Caco-2 (cell line): ENCODE data around the gene LRMDA. TPM values are rescaled to one million over a fixed set of nuclear protein-coding genes. Genes with fewer than 3 reads are reported as not detected.
A peak's percentile ranks its signal among the peaks of the same experiment; 100 is the strongest.

Experiments
- BruUV-seq: library from RNA; stranded (reverse); fragments of 400-500 nt; replicated peaks from 2 replicates; lab custom pipeline; 2021; lab: Mats Ljungman, UMichigan
- CTCF ChIA-PET: fragments of 300-600 bp; sonication (Branson Sonifier 250); formaldehyde crosslinking; loops from one replicate; lab custom pipeline; 2022; ENCODE audit warnings: antibody characterized with exemption; lab: Charles Lee
- POLR2A ChIA-PET: fragments of 300-600 bp; sonication (Branson Sonifier 250); formaldehyde crosslinking; loops from one replicate; lab custom pipeline; 2022; ENCODE audit warnings: antibody characterized with exemption; lab: Charles Lee
- DNase-seq, 2 experiments: peaks; one replicate each; pipeline versions ENCODE4 v3.0.0 to v3.0.0-alpha.2; 2020 to 2022
- H3K27me3 ChIP-seq: replicated peaks from 2 replicates; pipeline ENCODE4 v1.6.0; 2011; ENCODE audit warnings: low read length; ENCODE audit not compliant: control insufficient read depth, insufficient read depth
- H3K36me3 ChIP-seq: 2 replicates; pipeline ENCODE4 v1.5.1; 2011; ENCODE audit warnings: low read length; ENCODE audit not compliant: control insufficient read depth, insufficient read depth
- H3K4me1 ChIP-seq: fragments of 250-450 bp; sonication (Bioruptor Pico); 2 replicates; pipeline ENCODE4 v1.5.1; 2020; ENCODE audit warnings: mild to moderate bottlenecking
- H3K4me3 ChIP-seq: 2 replicates; pipeline ENCODE4 v1.5.1; 2011; ENCODE audit warnings: low read depth, mild to moderate bottlenecking, control low read depth, low read length
- H3K9me3 ChIP-seq: fragments of 250-450 bp; sonication (Bioruptor Pico); 2 replicates; pipeline ENCODE4 v1.5.1; 2020; ENCODE audit warnings: mild to moderate bottlenecking, moderate library complexity
- H3K27ac Mint-ChIP-seq: one replicate; pipeline ENCODE4 v1.8.0; 2022; ENCODE audit warnings: mixed read lengths; ENCODE audit not compliant: unreplicated experiment
- H3K27me3 Mint-ChIP-seq: one replicate; pipeline ENCODE4 v1.8.0; 2022; ENCODE audit warnings: mixed read lengths; ENCODE audit not compliant: insufficient read depth, unreplicated experiment
- H3K36me3 Mint-ChIP-seq: one replicate; pipeline ENCODE4 v1.8.0; 2022; ENCODE audit warnings: mild to moderate bottlenecking, mixed read lengths; ENCODE audit not compliant: insufficient read depth, unreplicated experiment
- H3K4me1 Mint-ChIP-seq: one replicate; pipeline ENCODE4 v1.8.0; 2022; ENCODE audit warnings: low read depth, mixed read lengths; ENCODE audit not compliant: unreplicated experiment
- H3K4me3 Mint-ChIP-seq: one replicate; pipeline ENCODE4 v1.8.0; 2022; ENCODE audit warnings: mild to moderate bottlenecking, moderate library complexity, mixed read lengths; ENCODE audit not compliant: unreplicated experiment
- H3K9me3 Mint-ChIP-seq: one replicate; pipeline ENCODE4 v1.8.0; 2022; ENCODE audit warnings: mixed read lengths; ENCODE audit not compliant: unreplicated experiment
- intact Hi-C: fragments of 100-400 bp; cut with micrococcal nuclease; formaldehyde crosslinking; loops from one replicate; pipeline ENCODE4 v1.10.0; 2022; ENCODE audit not compliant: unreplicated experiment
- total RNA-seq: library from RNA; stranded (reverse); gene quantifications from 2 replicates; pipeline ENCODE4 v1.2.3, GENCODE V29; 2022
- TF ChIP-seq, protein P1 (sequence below), 2 experiments: fragments of 200-600 bp in 1 of 2; IDR thresholded peaks; 1 replicate in 1 of 2; 2 replicates in 1 of 2; pipeline versions ENCODE4 v1.5.1 to v1.8.0; 2011 to 2022; ENCODE audit warnings: antibody characterized with exemption in 1 of 2, control low read depth in 1 of 2, inconsistent platforms in 1 of 2, low read depth in 1 of 2, low read length in 1 of 2, mild to moderate bottlenecking in 1 of 2, moderate library complexity in 1 of 2; ENCODE audit not compliant: insufficient read depth in 1 of 2, severe bottlenecking in 1 of 2, unreplicated experiment in 1 of 2

The LRMDA gene
- total RNA-seq, 1 experiment from 2014 or later: 18.5 TPM

DNA sequence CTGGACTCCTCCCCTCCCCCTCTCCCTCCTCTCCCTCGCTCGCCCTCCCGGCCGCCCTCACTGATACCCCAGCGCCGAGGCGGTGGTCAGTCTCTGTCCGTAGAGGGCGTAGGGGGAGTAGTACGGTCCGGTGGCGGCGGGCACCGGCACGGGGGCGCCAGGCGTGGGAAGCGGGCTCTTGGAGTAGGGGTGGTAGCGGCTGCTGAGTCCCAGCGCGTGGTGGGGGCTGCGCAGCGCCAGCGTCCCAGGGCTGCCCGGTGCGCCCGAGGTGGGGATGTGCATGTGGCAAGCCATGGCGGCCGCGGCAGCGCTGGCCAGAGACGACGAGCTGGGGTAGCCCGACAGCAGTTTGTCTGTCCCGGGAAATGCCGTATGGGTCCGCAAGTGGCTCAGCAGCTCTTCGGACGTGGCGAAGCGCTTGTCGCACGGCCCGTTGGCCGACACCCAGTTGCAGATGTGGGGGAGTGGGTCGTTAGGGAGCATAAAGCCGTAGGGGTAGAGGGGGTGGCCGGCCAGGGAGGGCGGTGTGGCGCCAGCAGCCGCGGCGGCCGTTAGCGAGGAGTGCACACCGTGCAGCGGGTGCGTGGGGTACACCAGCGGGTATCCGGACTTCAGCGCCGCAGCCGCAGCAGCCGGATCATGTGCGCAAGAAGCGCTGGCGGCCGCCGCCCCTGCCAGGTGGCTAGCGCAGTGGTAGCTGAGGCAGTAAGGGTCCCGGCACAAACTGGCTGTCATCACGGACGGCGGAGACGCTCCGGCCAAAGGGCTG is 32.5 kb upstream of the LRMDA start:
- CTCF ChIA-PET: no interaction called here
- intact Hi-C loops: no loop called here
- BruUV-seq: no TSS peak

DNA sequence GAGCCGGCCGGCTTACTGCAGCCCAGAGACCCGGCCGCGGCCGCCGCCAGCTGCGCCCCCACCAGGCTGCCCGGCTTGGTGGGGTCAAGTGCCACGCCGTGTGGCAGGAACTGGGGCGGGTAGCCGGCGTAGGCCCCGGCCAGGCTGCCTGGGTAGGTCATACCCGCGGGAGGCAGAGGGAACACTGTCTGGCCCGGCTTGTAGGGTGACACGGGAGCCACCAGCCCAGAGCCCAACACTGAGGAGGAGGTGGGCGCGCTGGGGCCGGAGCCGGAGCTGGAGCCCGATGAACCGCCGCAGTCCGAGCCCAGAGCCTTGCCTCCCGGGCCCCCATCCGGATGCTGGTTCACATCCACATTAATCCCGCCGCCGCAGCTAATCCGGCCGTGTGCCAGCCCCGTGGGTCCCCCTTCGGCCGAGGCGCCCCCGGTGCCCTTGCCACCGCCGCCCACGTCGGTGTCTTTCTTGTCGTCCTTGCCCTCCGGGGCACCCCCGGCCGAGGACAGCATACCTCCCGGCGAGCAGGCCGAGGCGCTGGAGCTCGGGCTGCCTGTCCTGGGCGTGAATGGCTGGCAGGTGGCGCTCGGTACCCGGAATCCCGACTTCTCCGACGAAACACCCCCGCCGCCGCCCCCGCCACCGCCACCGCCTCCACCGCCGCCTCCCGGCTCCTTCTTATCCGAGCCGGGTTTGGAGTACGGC is 31.8 kb upstream of the LRMDA start:
- peak; percentile 75 to 81 for DNase-seq
- Mint-ChIP-seq H3K9me3 (no peaks in the 10 kb centered on the region), H3K36me3 (peaks cover 89% of the 10 kb centered on the region), H3K4me1 (peaks cover 7% of the 10 kb centered on the region), H3K27me3 (no peaks in the 10 kb centered on the region), H3K27ac (peak overlapping the region; percentile 70), H3K4me3 (peak overlapping the region; percentile 94)
- ChIA-PET CTCF (interaction anchor here (0.7 to 1.6 kb wide), 3 partner anchors 31 to 511 kb away, joined by 3 to 5 read pairs (median 4); no protein-coding TSS in a partner anchor), POLR2A (no interaction called here)
- BruUV-seq: no TSS peak
- H3K36me3 ChIP-seq: peaks cover 5% of the 10 kb centered on the region
- intact Hi-C loops: loop anchor here (1.0 to 10.0 kb wide), 6 partner anchors 225 to 1145 kb away; no protein-coding TSS in a partner anchor
- no peaks in the 10 kb centered on the region for H3K4me1 ChIP-seq
- TF ChIP-seq, protein P1, sequence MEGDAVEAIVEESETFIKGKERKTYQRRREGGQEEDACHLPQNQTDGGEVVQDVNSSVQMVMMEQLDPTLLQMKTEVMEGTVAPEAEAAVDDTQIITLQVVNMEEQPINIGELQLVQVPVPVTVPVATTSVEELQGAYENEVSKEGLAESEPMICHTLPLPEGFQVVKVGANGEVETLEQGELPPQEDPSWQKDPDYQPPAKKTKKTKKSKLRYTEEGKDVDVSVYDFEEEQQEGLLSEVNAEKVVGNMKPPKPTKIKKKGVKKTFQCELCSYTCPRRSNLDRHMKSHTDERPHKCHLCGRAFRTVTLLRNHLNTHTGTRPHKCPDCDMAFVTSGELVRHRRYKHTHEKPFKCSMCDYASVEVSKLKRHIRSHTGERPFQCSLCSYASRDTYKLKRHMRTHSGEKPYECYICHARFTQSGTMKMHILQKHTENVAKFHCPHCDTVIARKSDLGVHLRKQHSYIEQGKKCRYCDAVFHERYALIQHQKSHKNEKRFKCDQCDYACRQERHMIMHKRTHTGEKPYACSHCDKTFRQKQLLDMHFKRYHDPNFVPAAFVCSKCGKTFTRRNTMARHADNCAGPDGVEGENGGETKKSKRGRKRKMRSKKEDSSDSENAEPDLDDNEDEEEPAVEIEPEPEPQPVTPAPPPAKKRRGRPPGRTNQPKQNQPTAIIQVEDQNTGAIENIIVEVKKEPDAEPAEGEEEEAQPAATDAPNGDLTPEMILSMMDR (IDR thresholded peaks at IDR 0.05; ENCODE audit: insufficient read depth in 1 of 2, low read depth in 1 of 2, low read length in 1 of 2, severe bottlenecking in 1 of 2, unreplicated experiment in 1 of 2): peak; percentile 65 to 70
- no peaks in the 10 kb centered on the region for H3K27me3 ChIP-seq
- H3K9me3 ChIP-seq: no peaks in the 10 kb centered on the region
- peak overlapping the region; percentile 99 for H3K4me3 ChIP-seq

More for the DNA sequence above, 32.5 kb upstream of the LRMDA start:
- no peaks in the 10 kb centered on the region for H3K27me3 ChIP-seq
- Mint-ChIP-seq H3K4me1 (peaks cover 7% of the 10 kb centered on the region), H3K9me3 (no peaks in the 10 kb centered on the region), H3K27me3 (no peaks in the 10 kb centered on the region), H3K4me3 (peak overlapping the region; percentile 55), H3K36me3 (peaks cover 86% of the 10 kb centered on the region), H3K27ac (no peak overlapping the region)
- H3K4me3 ChIP-seq: peak overlapping the region; percentile 99; the same call in 1 of the 2 replicates
- H3K4me1 ChIP-seq: no peaks in the 10 kb centered on the region
- POLR2A ChIA-PET: no interaction called here
- H3K36me3 ChIP-seq: peaks cover 5% of the 10 kb centered on the region
- TF ChIP-seq, protein P1 (IDR thresholded peaks at IDR 0.05; ENCODE audit: insufficient read depth in 1 of 2, low read depth in 1 of 2, low read length in 1 of 2, severe bottlenecking in 1 of 2, unreplicated experiment in 1 of 2): no peak
- DNase-seq: no peak
- no peaks in the 10 kb centered on the region for H3K9me3 ChIP-seq

DNA sequence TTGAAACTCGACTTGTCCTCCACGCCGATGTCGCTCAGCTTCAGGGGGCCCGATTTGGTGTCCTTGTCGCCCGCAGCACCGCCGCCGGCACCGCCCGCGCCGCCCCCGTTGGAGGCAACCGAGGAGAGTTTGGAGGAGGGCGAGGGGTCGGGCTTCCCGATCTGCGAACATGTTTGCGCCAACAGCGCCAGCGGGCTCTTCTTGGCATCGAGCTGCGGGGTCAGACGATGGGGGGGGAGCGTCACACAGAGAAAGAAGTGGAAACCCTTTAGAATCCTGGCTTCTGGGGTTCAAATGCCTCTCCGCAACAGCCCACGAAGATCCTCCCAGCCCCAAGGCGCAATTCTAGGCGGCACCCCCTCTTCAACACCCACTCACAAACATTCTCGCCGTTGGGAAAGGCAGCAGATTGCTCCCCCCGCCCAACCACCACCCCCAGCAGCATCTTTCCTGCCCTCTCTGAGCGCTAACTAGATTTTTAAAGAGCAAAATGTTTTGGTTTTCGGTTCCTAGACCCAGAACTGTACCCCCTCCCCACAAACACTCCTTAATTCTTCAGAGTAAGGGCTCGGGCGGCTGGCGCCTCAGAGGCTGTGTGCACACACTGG is 31.2 kb upstream of the LRMDA start:
- TF ChIP-seq, protein P1 (IDR thresholded peaks at IDR 0.05; ENCODE audit: insufficient read depth in 1 of 2, low read depth in 1 of 2, low read length in 1 of 2, severe bottlenecking in 1 of 2, unreplicated experiment in 1 of 2): peak in 1 of 2 experiments; percentile 1
- H3K9me3 Mint-ChIP-seq: no peaks in the 10 kb centered on the region
- peaks cover 89% of the 10 kb centered on the region for H3K36me3 Mint-ChIP-seq
- ChIA-PET POLR2A (no interaction called here), CTCF (interaction anchor here (0.7 to 1.6 kb wide), 3 partner anchors 30 to 510 kb away, joined by 3 to 5 read pairs (median 4); no protein-coding TSS in a partner anchor)
- peaks cover under 1% of the 10 kb centered on the region for H3K4me1 ChIP-seq
- intact Hi-C loops: loop anchor here (1.0 to 10.0 kb wide), 6 partner anchors 225 to 1145 kb away; no protein-coding TSS in a partner anchor
- no TSS peak for BruUV-seq
- no peak for DNase-seq
- no peaks in the 10 kb centered on the region for H3K27me3 ChIP-seq
- no peaks in the 10 kb centered on the region for H3K9me3 ChIP-seq
- peaks cover 4% of the 10 kb centered on the region for H3K36me3 ChIP-seq
- H3K4me3 ChIP-seq: peak overlapping the region; percentile 99
- H3K27me3 Mint-ChIP-seq: no peaks in the 10 kb centered on the region
- peak overlapping the region; percentile 70 for H3K27ac Mint-ChIP-seq
- peaks cover under 1% of the 10 kb centered on the region for H3K4me1 Mint-ChIP-seq
- H3K4me3 Mint-ChIP-seq: peak overlapping the region; percentile 94
